Measurements from ENCODE around the gene WDR6. TPM values are rescaled to one million over a fixed set of nuclear protein-coding genes. Genes with fewer than 3 reads are reported as not detected.
A peak's percentile ranks its signal among the peaks of the same experiment; 100 is the strongest.
"Not testable (repeated sequence)": the region's sequence is repeated elsewhere in the genome, so short reads cannot be mapped to it uniquely, and the experiment has no call there.

Gene WDR6
- total RNA-seq, 2 donors from 2014 or later: 140 to 173 TPM

DNA sequence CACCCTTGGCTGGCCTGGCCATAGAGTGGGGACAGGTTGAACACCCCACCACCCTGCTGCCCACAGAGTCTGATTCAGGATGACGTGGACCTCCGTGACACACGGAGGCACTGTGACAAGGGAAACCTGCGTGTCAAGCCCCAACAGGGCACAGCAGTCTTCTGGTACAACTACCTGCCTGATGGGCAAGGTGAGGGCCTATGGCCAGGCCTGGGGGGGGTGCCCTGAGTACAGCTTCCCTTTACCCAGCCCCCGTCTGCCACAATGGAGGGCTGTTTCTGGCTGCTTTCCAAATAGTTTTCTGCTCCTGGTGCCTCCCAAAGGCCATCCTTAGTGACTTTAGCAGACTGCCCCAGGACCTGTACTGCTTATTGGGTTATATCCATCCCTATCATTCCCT lies 1.2 kb upstream of the WDR6 start:
- peak overlapping the region in 1 of 2 donors; percentile 94 for H3K27ac Mint-ChIP-seq

DNA sequence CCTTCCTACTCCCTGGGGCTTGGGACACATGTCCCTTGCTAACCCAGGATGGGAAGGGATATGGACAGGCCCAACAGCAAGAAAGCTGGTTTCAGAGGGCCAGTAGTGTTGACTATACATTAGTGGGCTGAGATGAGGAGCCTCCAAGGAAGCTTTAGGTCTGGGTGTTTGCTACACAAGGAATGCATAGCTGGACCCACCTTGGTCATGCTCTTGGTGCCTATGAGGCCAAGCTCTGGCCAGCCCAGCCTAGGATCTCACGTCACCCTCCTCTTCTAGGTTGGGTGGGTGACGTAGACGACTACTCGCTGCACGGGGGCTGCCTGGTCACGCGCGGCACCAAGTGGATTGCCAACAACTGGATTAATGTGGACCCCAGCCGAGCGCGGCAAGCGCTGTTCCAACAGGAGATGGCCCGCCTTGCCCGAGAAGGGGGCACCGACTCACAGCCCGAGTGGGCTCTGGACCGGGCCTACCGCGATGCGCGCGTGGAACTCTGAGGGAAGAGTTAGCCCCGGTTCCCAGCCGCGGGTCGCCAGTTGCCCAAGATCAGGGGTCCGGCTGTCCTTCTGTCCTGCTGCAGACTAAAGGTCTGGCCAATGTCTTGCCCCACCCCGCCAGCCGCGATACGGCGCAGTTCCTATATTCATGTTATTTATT lies 653 bp upstream of the WDR6 start:
- no peaks in the 10 kb centered on the region for H3K9me3 Mint-ChIP-seq
- no peak for ATAC-seq
- peak overlapping the region; percentile 94 to 98 for H3K27ac Mint-ChIP-seq

More for the DNA sequence above, 1.2 kb upstream of the WDR6 start:
- ATAC-seq: no peak
- DNase-seq (ENCODE audit: low spot score in 2 of 2): no peak
- Mint-ChIP-seq H3K36me3 (peaks cover 11 to 14% of the 10 kb centered on the region in 2 donors), H3K9me3 (no peaks in the 10 kb centered on the region)

GRCh38 chr3:49007771-49008528 lies 759 bp downstream of the WDR6 start:
- DNase-seq (ENCODE audit: low spot score in 2 of 2): peak; percentile 86 to 94
- peaks cover 11 to 14% of the 10 kb centered on the region in 2 donors for H3K36me3 Mint-ChIP-seq
- peak; percentile 53 to 71 for ATAC-seq
- H3K27ac Mint-ChIP-seq: peak overlapping the region; percentile 94 to 98
- H3K9me3 Mint-ChIP-seq: no peaks in the 10 kb centered on the region

More for the DNA sequence above, 653 bp upstream of the WDR6 start:
- peaks cover 11 to 14% of the 10 kb centered on the region in 2 donors for H3K36me3 Mint-ChIP-seq
- peak in 1 of 2 donors; percentile 30 for DNase-seq (ENCODE audit: low spot score in 2 of 2)

DNA sequence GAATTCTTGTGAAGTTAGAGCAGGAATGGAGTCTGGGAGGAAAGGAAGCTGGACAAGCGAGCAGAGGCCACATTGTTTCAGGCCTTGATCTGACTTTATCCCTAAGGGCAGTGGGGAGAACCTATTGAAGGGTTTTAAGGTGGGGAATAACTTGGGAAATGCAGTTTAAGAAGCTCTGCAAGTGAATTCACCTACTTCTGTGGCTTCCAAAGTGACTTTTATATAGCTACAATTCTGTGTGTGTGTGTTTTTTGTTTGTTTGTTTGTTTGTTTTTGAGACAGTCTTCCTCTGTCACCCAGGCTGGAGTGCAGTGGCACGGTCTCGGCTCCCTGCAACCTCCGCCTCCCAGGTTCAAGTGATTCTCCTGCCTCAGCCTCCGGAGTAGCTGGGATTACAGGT lies 1.4 kb downstream of the WDR6 start:
- DNase-seq (ENCODE audit: low spot score in 2 of 2); H3K9me3 Mint-ChIP-seq; ATAC-seq: not testable (repeated sequence)
- Mint-ChIP-seq H3K27ac (peak overlapping the region; percentile 94), H3K36me3 (peaks cover 11 to 14% of the 10 kb centered on the region in 2 donors)

DNA sequence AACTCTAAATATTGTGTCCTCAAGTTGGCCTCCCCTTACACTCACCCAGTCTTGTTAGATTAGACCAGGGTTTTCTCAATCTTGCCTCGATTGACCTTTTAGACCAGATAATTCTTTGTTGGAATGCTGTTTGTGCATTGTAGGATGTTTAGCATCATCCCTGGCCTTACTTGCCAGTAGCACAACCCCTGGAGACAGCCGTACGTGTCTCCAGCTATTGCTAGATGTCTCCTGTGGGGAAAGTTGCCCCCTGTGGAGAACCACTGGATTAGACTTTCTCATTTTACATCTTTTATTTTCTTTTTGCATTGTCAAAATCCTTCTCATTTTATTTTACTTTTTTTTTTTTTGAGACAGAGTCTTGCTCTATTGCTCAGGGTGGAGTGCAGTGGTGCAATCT lies 2.2 kb downstream of the WDR6 start:
- H3K27ac Mint-ChIP-seq: peak overlapping the region; percentile 89 to 94
- peaks cover 11 to 14% of the 10 kb centered on the region in 2 donors for H3K36me3 Mint-ChIP-seq
- no peak for DNase-seq (ENCODE audit: low spot score in 2 of 2)
- no peak for ATAC-seq
- no peaks in the 10 kb centered on the region for H3K9me3 Mint-ChIP-seq

DNA sequence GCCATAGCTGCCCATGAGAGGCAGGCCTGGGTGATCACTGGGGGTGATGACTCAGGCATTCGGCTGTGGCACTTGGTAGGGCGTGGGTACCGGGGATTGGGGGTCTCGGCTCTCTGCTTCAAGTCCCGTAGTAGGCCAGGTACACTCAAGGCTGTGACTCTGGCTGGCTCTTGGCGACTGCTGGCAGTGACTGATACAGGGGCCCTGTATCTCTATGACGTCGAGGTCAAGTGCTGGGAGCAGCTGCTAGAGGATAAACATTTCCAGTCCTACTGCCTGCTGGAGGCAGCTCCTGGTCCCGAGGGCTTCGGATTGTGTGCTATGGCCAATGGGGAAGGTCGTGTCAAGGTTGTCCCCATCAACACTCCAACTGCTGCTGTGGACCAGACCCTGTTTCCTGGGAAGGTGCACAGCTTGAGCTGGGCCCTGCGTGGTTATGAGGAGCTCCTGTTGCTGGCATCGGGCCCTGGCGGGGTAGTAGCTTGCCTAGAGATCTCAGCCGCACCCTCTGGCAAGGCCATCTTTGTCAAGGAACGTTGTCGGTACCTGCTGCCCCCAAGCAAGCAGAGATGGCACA lies 5.3 kb downstream of the WDR6 start:
- peaks cover 7 to 12% of the 10 kb centered on the region in 2 donors for H3K36me3 Mint-ChIP-seq
- H3K27ac Mint-ChIP-seq: peak overlapping the region in 1 of 2 donors; percentile 55
- DNase-seq (ENCODE audit: low spot score in 2 of 2) (no peak), ATAC-seq (no peak)
- no peaks in the 10 kb centered on the region for H3K9me3 Mint-ChIP-seq

DNA sequence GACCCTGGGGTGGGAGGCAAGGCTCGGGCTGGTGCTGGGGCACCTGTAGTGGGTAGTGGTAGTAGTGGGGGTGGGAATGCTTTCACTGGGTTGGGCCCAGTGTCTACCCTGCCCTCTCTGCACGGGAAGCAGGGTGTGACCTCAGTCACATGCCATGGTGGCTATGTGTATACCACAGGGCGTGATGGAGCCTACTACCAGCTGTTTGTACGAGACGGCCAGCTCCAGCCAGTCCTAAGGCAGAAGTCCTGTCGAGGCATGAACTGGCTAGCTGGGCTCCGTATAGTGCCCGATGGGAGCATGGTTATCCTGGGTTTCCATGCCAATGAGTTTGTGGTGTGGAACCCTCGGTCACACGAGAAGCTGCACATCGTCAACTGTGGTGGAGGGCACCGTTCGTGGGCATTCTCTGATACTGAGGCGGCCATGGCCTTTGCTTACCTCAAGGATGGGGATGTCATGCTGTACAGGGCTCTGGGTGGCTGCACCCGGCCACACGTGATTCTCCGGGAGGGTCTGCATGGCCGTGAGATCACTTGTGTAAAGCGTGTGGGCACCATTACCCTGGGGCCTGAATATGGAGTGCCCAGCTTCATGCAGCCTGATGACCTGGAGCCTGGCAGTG lies 6.0 kb downstream of the WDR6 start:
- H3K27ac Mint-ChIP-seq: no peak overlapping the region
- DNase-seq (ENCODE audit: low spot score in 2 of 2) (no peak), ATAC-seq (no peak)
- peaks cover 3 to 8% of the 10 kb centered on the region in 2 donors for H3K36me3 Mint-ChIP-seq
- H3K9me3 Mint-ChIP-seq: no peaks in the 10 kb centered on the region

DNA sequence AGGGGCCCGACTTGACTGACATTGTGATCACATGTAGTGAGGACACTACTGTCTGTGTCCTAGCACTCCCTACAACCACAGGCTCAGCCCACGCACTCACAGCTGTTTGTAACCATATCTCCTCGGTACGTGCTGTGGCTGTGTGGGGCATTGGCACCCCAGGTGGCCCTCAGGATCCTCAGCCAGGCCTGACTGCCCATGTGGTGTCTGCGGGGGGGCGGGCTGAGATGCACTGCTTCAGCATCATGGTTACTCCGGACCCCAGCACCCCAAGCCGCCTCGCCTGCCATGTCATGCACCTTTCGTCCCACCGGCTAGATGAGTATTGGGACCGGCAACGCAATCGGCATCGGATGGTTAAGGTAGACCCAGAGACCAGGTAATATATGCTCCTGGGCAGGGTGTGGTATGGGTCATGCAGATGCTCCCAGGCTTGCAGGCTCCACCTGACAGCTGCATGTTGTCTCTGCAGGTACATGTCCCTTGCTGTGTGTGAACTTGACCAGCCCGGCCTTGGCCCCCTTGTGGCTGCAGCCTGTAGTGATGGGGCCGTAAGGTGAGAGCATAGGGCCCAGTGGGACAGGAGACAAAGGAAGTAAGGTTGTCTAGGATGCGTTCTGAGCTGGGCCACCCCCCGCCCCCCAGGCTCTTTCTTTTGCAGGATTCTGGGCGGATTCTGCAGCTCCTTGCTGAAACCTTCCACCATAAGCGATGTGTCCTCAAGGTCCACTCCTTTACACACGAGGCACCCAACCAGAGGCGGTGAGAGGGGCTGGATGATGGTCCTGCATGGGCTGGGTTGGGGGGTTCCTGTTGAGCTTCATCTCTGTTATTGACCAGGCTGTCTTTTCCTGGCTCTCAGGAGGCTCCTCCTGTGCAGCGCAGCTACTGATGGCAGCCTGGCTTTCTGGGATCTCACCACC lies 6.8 kb downstream of the WDR6 start:
- H3K9me3 Mint-ChIP-seq: no peaks in the 10 kb centered on the region
- peak overlapping the region in 1 of 2 donors; percentile 36 for H3K27ac Mint-ChIP-seq
- peaks cover 0 to 6% of the 10 kb centered on the region in 2 donors for H3K36me3 Mint-ChIP-seq
- DNase-seq (ENCODE audit: low spot score in 2 of 2) (peak in 1 of 2 donors; percentile 69), ATAC-seq (peak; percentile 17 to 30)

DNA sequence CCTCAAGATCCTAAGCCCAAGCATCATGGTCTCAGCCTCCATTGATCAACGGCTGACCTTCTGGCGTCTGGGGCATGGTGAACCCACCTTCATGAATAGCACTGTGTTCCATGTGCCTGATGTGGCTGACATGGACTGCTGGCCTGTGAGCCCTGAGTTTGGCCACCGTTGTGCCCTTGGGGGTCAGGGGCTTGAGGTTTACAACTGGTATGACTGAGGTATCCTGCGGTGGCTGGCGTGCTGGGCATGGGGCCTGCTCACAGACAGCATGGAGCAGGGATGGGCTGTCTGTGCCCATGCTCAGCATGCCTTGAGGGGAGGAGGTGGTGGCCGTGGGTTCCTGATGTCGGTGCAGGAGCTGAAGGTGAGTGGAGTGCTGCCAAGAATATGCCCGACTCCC lies 7.9 kb downstream of the WDR6 start:
- Mint-ChIP-seq H3K36me3 (peaks cover 0 to 6% of the 10 kb centered on the region in 2 donors), H3K9me3 (no peaks in the 10 kb centered on the region), H3K27ac (peak overlapping the region in 1 of 2 donors; percentile 64)
- ATAC-seq (no peak), DNase-seq (ENCODE audit: low spot score in 2 of 2) (no peak)

DNA sequence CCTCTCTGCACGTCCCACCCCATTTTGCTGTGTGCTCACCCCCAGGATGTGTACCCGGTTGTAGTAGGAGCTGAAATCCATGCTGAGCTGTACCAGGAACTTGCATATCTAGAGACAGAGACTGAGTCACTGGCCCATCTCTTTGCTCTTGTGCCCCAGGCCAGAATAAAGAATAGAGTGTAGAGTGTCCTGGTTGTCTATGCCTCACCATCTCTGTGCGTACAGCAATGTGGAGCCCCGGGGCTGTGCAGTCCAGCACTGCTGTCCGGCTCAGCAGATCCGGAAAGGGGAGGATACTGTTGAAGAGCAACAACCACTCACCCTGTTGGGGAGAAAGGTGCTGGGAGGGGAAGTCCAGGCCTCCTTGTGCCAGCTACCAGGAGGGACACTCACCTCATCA lies 8.6 kb downstream of the WDR6 start:
- H3K27ac Mint-ChIP-seq: peak overlapping the region in 1 of 2 donors; percentile 64
- H3K9me3 Mint-ChIP-seq: no peaks in the 10 kb centered on the region
- DNase-seq (ENCODE audit: low spot score in 2 of 2) (no peak), ATAC-seq (no peak)
- peaks cover 4 to 13% of the 10 kb centered on the region in 2 donors for H3K36me3 Mint-ChIP-seq

- no peak overlapping the region for H3K27ac Mint-ChIP-seq
- ATAC-seq (no peak), DNase-seq (ENCODE audit: low spot score in 2 of 2) (no peak)
- peaks cover 9 to 18% of the 10 kb centered on the region in 2 donors for H3K36me3 Mint-ChIP-seq
- H3K9me3 Mint-ChIP-seq: no peaks in the 10 kb centered on the region
These were observed 9.4 kb downstream of the WDR6 start for GRCh38 chr3:49016414-49017228.

DNA sequence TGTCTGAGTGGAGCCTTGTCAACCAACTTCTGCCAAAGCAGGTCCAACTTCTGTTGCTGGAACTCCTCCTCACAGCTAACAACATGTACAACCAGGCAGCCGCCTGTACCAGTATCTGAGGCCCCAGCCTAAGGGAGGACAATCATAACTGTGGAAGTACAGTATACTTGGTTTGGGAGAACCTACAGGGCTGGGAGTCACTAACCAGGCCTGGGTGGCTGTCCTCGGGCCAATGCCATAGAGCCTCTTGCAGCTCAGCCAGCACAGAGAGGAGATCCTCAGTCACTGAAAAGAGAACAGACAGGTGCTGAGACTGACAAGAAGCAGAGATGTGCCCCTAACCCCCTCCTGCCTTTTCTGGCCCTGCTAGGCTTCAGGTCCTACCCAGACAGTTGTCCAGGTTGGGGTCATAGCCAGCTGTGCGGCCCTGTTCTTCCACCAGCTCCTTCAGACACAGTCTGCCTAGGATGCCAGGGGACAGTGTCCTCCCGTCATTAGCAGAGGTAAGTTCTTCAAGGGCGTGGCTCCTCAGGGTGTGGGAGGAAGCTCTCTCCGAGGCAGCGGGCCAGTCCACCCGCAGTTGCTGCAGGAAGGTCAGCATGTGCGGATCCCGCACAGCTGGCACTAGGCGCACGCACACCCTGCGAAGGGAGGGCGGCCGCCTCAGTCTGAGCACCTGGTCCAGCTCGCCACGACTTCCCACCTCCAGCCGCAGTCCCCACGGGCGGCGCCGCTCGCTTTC lies 10.2 kb downstream of the WDR6 start:
- peak overlapping the region in 1 of 2 donors; percentile 97 for H3K27ac Mint-ChIP-seq
- ATAC-seq: no peak
- no peak for DNase-seq (ENCODE audit: low spot score in 2 of 2)

GRCh38 chr3:49017971-49018706 lies 10.9 kb downstream of the WDR6 start, which contains the start of gene DALRD3:
Gene DALRD3, minus strand, starts transcription at chr3:49018580. Its CDS starts 16 bp downstream, at chr3:49018564.
- peak; percentile 61 to 78 for DNase-seq (ENCODE audit: low spot score in 2 of 2)
- peaks cover 17 to 28% of the 10 kb centered on the region in 2 donors for H3K36me3 Mint-ChIP-seq
- H3K9me3 Mint-ChIP-seq: no peaks in the 10 kb centered on the region
- H3K27ac Mint-ChIP-seq: peak within 1 kb of the TSS; percentile 94 to 97
- ATAC-seq: peak; percentile 3 to 18

More for the DNA sequence above, 10.2 kb downstream of the WDR6 start:
- no peaks in the 10 kb centered on the region for H3K9me3 Mint-ChIP-seq
- peaks cover 11 to 21% of the 10 kb centered on the region in 2 donors for H3K36me3 Mint-ChIP-seq

GRCh38 chr3:49018707-49019006 lies 11.5 kb downstream of the WDR6 start:
- Mint-ChIP-seq H3K36me3 (peaks cover 21 to 32% of the 10 kb centered on the region in 2 donors), H3K27ac (peak overlapping the region; percentile 94 to 97), H3K9me3 (no peaks in the 10 kb centered on the region)
- ATAC-seq (no peak), DNase-seq (ENCODE audit: low spot score in 2 of 2) (no peak)

Measured in activated naive CD4-positive, alpha-beta T cell treated with anti-CD3 and anti-CD28 coated beads, Interleukin-2, amount 50 U/mL, for 72 hours (primary cell).